Brain microvascular endothelial cell (primary cell): ENCODE data around the gene NSRP1.
A peak's percentile ranks its signal among the peaks of the same experiment; 100 is the strongest.

Experiments
- DNase-seq: peaks from one replicate; pipeline ENCODE4 v3.0.0-alpha.2; 2020
- H3K27ac ChIP-seq: fragments of 250-450 bp; sonication (Bioruptor Pico); 2 replicates; pipeline ENCODE4 v1.5.1; 2020; ENCODE audit warnings: mild to moderate bottlenecking, moderate library complexity
- H3K27me3 ChIP-seq: fragments of 250-450 bp; sonication (Bioruptor Pico); replicated peaks from 2 replicates; pipeline ENCODE4 v1.5.1; 2020; ENCODE audit warnings: mild to moderate bottlenecking
- H3K36me3 ChIP-seq: fragments of 250-450 bp; sonication (Bioruptor Pico); replicated peaks from 2 replicates; pipeline ENCODE4 v1.5.1; 2020; ENCODE audit warnings: mild to moderate bottlenecking
- H3K4me3 ChIP-seq: 2 replicates; pipeline ENCODE4 v1.5.1; 2011; ENCODE audit warnings: low read depth, mild to moderate bottlenecking, control low read depth, low read length, moderate library complexity
- in situ Hi-C: cut with HindIII; loops from 2 replicates; pipeline ENCODE4 v1.10.0; 2017; ENCODE audit warnings: low sequenced_read_pairs, low pct_ligation_motif_present
- TF ChIP-seq, protein P1 (sequence below): IDR thresholded peaks from 2 replicates; pipeline ENCODE4 v1.5.1; 2011; ENCODE audit warnings: low read depth, mild to moderate bottlenecking, moderate library complexity, low read length, control low read depth, inconsistent platforms; ENCODE audit errors: missing control alignments

The NSRP1 gene, protein sequence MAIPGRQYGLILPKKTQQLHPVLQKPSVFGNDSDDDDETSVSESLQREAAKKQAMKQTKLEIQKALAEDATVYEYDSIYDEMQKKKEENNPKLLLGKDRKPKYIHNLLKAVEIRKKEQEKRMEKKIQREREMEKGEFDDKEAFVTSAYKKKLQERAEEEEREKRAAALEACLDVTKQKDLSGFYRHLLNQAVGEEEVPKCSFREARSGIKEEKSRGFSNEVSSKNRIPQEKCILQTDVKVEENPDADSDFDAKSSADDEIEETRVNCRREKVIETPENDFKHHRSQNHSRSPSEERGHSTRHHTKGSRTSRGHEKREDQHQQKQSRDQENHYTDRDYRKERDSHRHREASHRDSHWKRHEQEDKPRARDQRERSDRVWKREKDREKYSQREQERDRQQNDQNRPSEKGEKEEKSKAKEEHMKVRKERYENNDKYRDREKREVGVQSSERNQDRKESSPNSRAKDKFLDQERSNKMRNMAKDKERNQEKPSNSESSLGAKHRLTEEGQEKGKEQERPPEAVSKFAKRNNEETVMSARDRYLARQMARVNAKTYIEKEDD

DNA sequence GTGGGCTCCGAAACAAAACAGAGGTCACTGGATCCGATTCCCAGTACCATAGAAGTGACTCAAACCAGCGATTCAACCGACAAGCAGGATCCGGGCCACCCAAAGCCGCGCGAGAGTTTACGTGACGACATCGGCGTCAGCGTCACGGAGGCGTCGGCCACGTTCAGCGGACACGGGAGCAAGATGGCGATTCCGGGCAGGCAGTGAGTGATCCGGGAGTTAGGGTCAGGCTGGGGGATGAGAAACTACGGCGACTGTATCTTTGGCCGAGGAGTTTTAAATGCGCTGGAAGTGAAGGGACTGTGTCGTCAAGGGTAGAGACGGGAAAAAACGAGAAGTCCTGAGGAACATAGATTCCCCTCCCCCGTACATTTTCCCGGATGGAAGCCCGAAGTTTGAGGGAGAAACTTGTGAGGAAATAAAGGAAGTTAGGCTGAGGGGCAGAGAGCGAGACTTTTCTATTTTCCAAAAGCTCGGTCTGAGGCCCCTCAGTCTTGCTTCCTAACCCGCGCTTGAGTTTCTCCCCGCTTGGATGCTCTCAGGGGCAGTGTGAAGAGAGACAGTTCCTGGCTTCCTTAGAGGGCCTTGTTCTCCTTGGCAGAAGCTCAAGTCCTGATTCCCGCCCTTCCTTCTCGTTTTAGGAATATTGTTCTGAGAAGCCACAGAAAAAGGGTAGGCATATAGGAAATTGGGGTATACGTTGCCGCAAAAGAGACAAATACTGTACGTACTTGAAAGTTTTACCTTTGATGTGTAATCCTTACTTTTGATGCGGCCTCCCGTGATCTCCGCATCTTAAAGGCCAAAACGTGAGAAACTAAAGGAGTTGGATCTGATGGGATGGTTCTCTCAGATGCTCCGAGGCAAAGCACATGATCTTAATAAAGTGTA lies at the start of gene NSRP1:
Gene NSRP1, plus strand, starts transcription at position 156 of the 891 bp plus-strand sequence. Its CDS starts 28 bp downstream, at position 184.
- Histone ChIP-seq H3K27me3 (no peaks in the 10 kb centered on the region), H3K27ac (peak within 1 kb of the TSS; percentile 97), H3K36me3 (no peaks in the 10 kb centered on the region), H3K4me3 (peak within 1 kb of the TSS; percentile 77)
- in situ Hi-C loops, result no loop called here
- DNase-seq, result peak; percentile 96
- TF ChIP-seq, protein P1, sequence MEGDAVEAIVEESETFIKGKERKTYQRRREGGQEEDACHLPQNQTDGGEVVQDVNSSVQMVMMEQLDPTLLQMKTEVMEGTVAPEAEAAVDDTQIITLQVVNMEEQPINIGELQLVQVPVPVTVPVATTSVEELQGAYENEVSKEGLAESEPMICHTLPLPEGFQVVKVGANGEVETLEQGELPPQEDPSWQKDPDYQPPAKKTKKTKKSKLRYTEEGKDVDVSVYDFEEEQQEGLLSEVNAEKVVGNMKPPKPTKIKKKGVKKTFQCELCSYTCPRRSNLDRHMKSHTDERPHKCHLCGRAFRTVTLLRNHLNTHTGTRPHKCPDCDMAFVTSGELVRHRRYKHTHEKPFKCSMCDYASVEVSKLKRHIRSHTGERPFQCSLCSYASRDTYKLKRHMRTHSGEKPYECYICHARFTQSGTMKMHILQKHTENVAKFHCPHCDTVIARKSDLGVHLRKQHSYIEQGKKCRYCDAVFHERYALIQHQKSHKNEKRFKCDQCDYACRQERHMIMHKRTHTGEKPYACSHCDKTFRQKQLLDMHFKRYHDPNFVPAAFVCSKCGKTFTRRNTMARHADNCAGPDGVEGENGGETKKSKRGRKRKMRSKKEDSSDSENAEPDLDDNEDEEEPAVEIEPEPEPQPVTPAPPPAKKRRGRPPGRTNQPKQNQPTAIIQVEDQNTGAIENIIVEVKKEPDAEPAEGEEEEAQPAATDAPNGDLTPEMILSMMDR, result no peak

DNA sequence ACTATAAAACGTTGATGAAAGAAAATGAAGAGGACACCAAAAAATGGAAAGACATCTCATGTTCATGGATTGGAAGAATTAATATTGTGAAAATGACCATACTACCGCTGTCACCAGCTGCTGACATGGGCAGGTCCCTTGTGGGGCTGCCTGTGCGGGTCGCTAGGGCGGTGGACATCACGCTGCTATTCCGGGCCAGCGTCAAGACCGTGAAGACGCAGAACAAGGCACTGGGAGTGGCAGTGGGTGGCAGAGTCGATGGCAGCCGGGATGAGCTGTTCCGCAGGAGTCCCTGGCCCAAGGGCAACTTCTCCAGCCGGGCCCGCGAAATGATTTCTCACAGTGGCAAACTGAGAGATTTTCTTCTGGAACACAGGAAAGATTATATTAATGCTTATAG lies 48.2 kb upstream of the NSRP1 start:
- no peak overlapping the region for H3K4me3 ChIP-seq
- no peaks in the 10 kb centered on the region for H3K27me3 ChIP-seq

DNA sequence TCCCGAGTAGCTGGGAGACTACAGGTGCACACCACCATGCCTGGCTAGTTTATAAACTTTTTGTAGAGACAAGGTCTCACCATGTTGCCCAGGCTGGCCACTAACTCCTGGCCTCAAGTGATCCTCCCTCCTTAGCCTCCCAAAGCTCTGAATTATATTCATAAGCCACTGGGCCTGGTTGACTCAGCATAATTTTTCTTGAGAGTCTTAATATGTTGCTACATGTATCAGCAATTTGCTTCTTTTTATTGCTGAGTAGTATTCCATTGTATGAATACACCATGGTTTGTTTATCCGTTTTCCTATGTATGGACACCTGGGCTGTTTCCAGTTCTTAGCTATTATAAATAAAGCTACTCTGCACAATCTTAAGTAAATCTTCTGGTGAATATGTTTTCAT lies 42.4 kb upstream of the NSRP1 start:
- H3K27me3 ChIP-seq, result peaks cover 2% of the 10 kb centered on the region
- no peak for DNase-seq
- TF ChIP-seq, protein P1, result no peak
- no peak overlapping the region for H3K27ac ChIP-seq
- in situ Hi-C loops, result no loop called here
- H3K36me3 ChIP-seq, result no peaks in the 10 kb centered on the region
- H3K4me3 ChIP-seq, result no peak overlapping the region

More for the DNA sequence above, 48.2 kb upstream of the NSRP1 start:
- in situ Hi-C loops, result no loop called here
- H3K36me3 ChIP-seq, result no peaks in the 10 kb centered on the region
- DNase-seq, result no peak
- H3K27ac ChIP-seq, result no peak overlapping the region
- TF ChIP-seq, protein P1, result no peak

DNA sequence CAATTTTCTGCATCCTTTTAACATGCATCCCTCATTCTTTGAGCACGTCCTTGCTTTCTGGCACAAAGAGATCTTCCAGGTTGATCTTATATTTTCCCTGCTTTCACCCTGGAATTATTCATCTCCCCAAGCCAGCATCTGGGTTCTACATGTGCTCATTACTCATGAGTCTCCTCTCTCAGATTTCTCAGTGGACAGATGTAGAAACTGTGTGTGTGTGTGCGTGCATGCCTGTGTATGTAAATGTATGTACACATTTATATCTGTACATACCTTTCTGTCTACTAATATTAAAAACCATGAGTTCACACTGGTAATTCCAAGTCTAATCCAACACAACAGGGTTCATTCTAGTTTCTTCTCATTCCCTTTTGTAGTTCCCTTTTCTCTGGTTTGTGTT lies 41.9 kb upstream of the NSRP1 start:
- in situ Hi-C loops, result no loop called here
- no peak for DNase-seq
- H3K27me3 ChIP-seq, result peaks cover 2% of the 10 kb centered on the region
- no peak overlapping the region for H3K4me3 ChIP-seq
- no peaks in the 10 kb centered on the region for H3K36me3 ChIP-seq
- H3K27ac ChIP-seq, result no peak overlapping the region
- TF ChIP-seq, protein P1, result no peak

DNA sequence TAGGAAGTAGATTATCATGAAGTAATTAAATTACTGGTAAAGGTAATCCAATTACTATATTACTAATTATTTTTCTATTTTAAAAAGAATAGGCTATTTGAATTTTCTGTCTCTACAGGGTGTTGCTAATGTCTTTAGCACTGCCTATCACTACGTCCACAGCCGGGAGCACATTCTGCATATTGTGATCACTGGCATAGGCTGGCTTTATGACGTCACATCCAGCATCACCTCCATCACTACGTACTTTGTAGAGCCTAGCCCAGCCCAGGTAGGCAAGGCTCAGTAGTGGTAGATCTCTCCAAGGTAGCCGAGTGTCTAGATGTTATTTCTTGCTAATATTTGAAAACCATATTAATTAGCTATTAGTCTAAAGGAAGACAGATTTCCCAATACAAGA lies 33.8 kb upstream of the NSRP1 start:
- no peaks in the 10 kb centered on the region for H3K36me3 ChIP-seq
- in situ Hi-C loops, result no loop called here
- H3K27ac ChIP-seq, result no peak overlapping the region
- no peaks in the 10 kb centered on the region for H3K27me3 ChIP-seq
- TF ChIP-seq, protein P1, result no peak
- no peak for DNase-seq
- H3K4me3 ChIP-seq, result no peak overlapping the region
